Suprapubic skin (tissue), 4 donors: ENCODE data around the gene SNRK. TPM values are rescaled to one million over a fixed set of nuclear protein-coding genes. Genes with fewer than 3 reads are reported as not detected.

Experiments
- DNase-seq, 2 donors: peaks; one replicate each; pipeline ENCODE4 v3.0.0-alpha.2; 2019; ENCODE audit warnings: low spot score in 2 of 2
- H3K27ac ChIP-seq: fragments of 200-600 bp; sonication (generic); one replicate; pipeline ENCODE4 v1.5.1; 2019
- H3K27me3 ChIP-seq: fragments of 200-600 bp; sonication (generic); one replicate; pipeline ENCODE4 v1.5.1; 2019
- H3K36me3 ChIP-seq: fragments of 200-600 bp; sonication (generic); one replicate; pipeline ENCODE4 v1.5.1; 2019
- H3K4me1 ChIP-seq: fragments of 200-600 bp; sonication (generic); one replicate; pipeline ENCODE4 v1.5.1; 2019
- H3K4me3 ChIP-seq: fragments of 200-600 bp; sonication (generic); one replicate; pipeline ENCODE4 v1.5.1; 2019; ENCODE audit warnings: mild to moderate bottlenecking
- H3K9me3 ChIP-seq: fragments of 200-600 bp; sonication (generic); one replicate; pipeline ENCODE4 v1.5.1; 2019
- EP300 ChIP-seq: sonication (generic); formaldehyde crosslinking; IDR thresholded peaks from one replicate; pipeline ENCODE4 v1.6.1; 2017; ENCODE audit warnings: antibody characterized with exemption
- POLR2A ChIP-seq, 2 donors: fragments of 450-650 bp; IDR thresholded peaks; one replicate each; pipeline ENCODE4 v1.6.1; 2017; ENCODE audit warnings: antibody characterized with exemption in 2 of 2, mild to moderate bottlenecking in 2 of 2, moderate library complexity in 2 of 2
- POLR2AphosphoS5 ChIP-seq, 3 donors: sonication (generic); formaldehyde crosslinking; IDR thresholded peaks; one replicate each; pipeline ENCODE4 v1.6.1; 2017; ENCODE audit warnings: antibody characterized with exemption in 3 of 3
- WGBS: methylation state at CpG from one replicate; pipeline ENCODE4 v1.1.5; 2018; 5-methylcytosine and 5-hydroxymethylcytosine counted together
- total RNA-seq, 4 donors: library from RNA; depleted of rRNA; stranded (reverse); fragments of >200 nt; gene quantifications; one replicate each; pipeline ENCODE4 v1.1.0, GENCODE V29; 2016
- TF ChIP-seq, protein P1 (sequence below), 2 donors: fragments of 200-600 bp in 1 of 2; fragments of 450-650 bp in 1 of 2; sonication (generic) in 1 of 2; IDR thresholded peaks; one replicate each; pipeline ENCODE4 v1.5.1; 2016 to 2019; ENCODE audit warnings: antibody characterized with exemption in 2 of 2, mild to moderate bottlenecking in 1 of 2, moderate library complexity in 1 of 2

The SNRK gene
- total RNA-seq, 4 donors from 2014 or later = 107 to 213 (median 177) TPM

- H3K27ac ChIP-seq = no peak overlapping the region
- no peaks in the 10 kb centered on the region for H3K9me3 ChIP-seq
- TF ChIP-seq, protein P1, sequence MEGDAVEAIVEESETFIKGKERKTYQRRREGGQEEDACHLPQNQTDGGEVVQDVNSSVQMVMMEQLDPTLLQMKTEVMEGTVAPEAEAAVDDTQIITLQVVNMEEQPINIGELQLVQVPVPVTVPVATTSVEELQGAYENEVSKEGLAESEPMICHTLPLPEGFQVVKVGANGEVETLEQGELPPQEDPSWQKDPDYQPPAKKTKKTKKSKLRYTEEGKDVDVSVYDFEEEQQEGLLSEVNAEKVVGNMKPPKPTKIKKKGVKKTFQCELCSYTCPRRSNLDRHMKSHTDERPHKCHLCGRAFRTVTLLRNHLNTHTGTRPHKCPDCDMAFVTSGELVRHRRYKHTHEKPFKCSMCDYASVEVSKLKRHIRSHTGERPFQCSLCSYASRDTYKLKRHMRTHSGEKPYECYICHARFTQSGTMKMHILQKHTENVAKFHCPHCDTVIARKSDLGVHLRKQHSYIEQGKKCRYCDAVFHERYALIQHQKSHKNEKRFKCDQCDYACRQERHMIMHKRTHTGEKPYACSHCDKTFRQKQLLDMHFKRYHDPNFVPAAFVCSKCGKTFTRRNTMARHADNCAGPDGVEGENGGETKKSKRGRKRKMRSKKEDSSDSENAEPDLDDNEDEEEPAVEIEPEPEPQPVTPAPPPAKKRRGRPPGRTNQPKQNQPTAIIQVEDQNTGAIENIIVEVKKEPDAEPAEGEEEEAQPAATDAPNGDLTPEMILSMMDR (IDR thresholded peaks at IDR 0.05) = no peak
- TF ChIP-seq EP300 (no peak), POLR2AphosphoS5 (IDR thresholded peaks at IDR 0.05) (no peak), POLR2A (IDR thresholded peaks at IDR 0.05) (no peak)
- H3K36me3 ChIP-seq = no peaks in the 10 kb centered on the region
- 88% methylated on average over 10 of the region's 10 CpGs for WGBS
- H3K4me3 ChIP-seq = no peak overlapping the region
- no peaks in the 10 kb centered on the region for H3K4me1 ChIP-seq
- H3K27me3 ChIP-seq = no peaks in the 10 kb centered on the region
- DNase-seq = peak in 1 of 2 donors; percentile 31
Observed at GRCh38 chr3:43372007-43372740, 85.8 kb downstream of the SNRK start.

- WGBS = 88% methylated on average over 11 of the region's 11 CpGs
- peak in 1 of 2 donors; percentile 35 for DNase-seq
Observed at GRCh38 chr3:43372809-43373559, 86.6 kb downstream of the SNRK start.

DNA sequence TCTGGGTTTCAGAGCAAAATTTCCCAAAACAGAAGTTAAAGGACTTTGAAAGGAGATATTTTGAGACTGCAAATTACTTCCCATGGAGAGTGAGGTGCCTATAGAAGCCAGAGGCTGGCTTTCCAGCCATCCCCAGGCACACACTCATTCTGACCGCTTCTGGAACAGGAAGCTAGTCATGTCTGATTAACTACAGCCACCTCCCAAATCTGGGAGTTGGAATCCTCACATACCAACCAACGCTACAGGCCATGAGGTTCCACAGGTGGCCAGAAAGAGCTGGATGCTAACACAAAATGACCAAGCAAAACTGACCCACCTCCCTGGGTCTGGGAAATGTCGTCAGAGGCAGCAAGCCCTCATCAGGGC is 87.2 kb downstream of the SNRK start:
- Histone ChIP-seq H3K9me3 (no peaks in the 10 kb centered on the region), H3K4me3 (no peak overlapping the region), H3K36me3 (no peaks in the 10 kb centered on the region), H3K27me3 (no peaks in the 10 kb centered on the region), H3K27ac (no peak overlapping the region), H3K4me1 (peaks cover 5% of the 10 kb centered on the region)
- TF ChIP-seq POLR2AphosphoS5 (IDR thresholded peaks at IDR 0.05) (no peak), EP300 (no peak), POLR2A (IDR thresholded peaks at IDR 0.05) (no peak)
- TF ChIP-seq, protein P1 (IDR thresholded peaks at IDR 0.05) = no peak
- 88% methylated on average over 3 of the region's 3 CpGs for WGBS
- DNase-seq = no peak

More at GRCh38 chr3:43372809-43373559, 86.6 kb downstream of the SNRK start:
- TF ChIP-seq POLR2A (IDR thresholded peaks at IDR 0.05) (no peak), EP300 (no peak), POLR2AphosphoS5 (IDR thresholded peaks at IDR 0.05) (no peak)
- TF ChIP-seq, protein P1 (IDR thresholded peaks at IDR 0.05) = no peak
- H3K27me3 ChIP-seq = no peaks in the 10 kb centered on the region
- no peaks in the 10 kb centered on the region for H3K9me3 ChIP-seq
- no peaks in the 10 kb centered on the region for H3K36me3 ChIP-seq
- no peak overlapping the region for H3K27ac ChIP-seq
- H3K4me1 ChIP-seq = no peaks in the 10 kb centered on the region
- no peak overlapping the region for H3K4me3 ChIP-seq

- no peak overlapping the region for H3K4me3 ChIP-seq
- DNase-seq = peak in 1 of 2 donors; percentile 55
- H3K4me1 ChIP-seq = peaks cover 6% of the 10 kb centered on the region
- H3K27me3 ChIP-seq = no peaks in the 10 kb centered on the region
- H3K36me3 ChIP-seq = no peaks in the 10 kb centered on the region
- no peak overlapping the region for H3K27ac ChIP-seq
- TF ChIP-seq POLR2AphosphoS5 (IDR thresholded peaks at IDR 0.05) = no peak
- TF ChIP-seq, protein P1 (IDR thresholded peaks at IDR 0.05) = peak; percentile 28 to 63
- WGBS = 88% methylated on average over 2 of the region's 2 CpGs
- H3K9me3 ChIP-seq = no peaks in the 10 kb centered on the region
Observed at GRCh38 chr3:43378066-43378935, 92.0 kb downstream of the SNRK start.
